NCI-H2171 treated with DMSO at 0.1 percent for 48 hours (cell line): ENCODE data around the gene TNNC2.
A peak's percentile ranks its signal among the peaks of the same experiment; 100 is the strongest.
"Not testable (repeated sequence)": the region's sequence is repeated elsewhere in the genome, so short reads cannot be mapped to it uniquely, and the experiment has no call there.

Experiments
- DNase-seq: peaks from one replicate; lab custom pipeline; 2025; lab: John Stamatoyannopoulos, UW

TNNC2 gene

GRCh38 chr20:45827030-45827652, at the start of gene TNNC2:
TNNC2 (minus strand) TSS chr20:45827312; CDS start chr20:45827248, 64 bp downstream.
- DNase-seq, result no peak

GRCh38 chr20:45874576-45874975, 47.5 kb upstream of the TNNC2 start:
- DNase-seq, result no peak

- DNase-seq, result not testable (repeated sequence)
Observed at GRCh38 chr20:45874104-45874481, 47.0 kb upstream of the TNNC2 start.

- DNase-seq, result no peak
Observed at GRCh38 chr20:45873409-45874103, 46.4 kb upstream of the TNNC2 start.

GRCh38 chr20:45872626-45873025, 45.5 kb upstream of the TNNC2 start:
- DNase-seq, result no peak

- no peak for DNase-seq
Observed at GRCh38 chr20:45867819-45868176, 40.7 kb upstream of the TNNC2 start.

- DNase-seq, result no peak
Observed at GRCh38 chr20:45867136-45867818, 40.2 kb upstream of the TNNC2 start.

GRCh38 chr20:45866454-45866853, 39.3 kb upstream of the TNNC2 start:
- no peak for DNase-seq

- DNase-seq, result no peak
Observed at GRCh38 chr20:45863543-45864470, 36.7 kb upstream of the TNNC2 start.

- no peak for DNase-seq
Observed at GRCh38 chr20:45861221-45862075, 34.3 kb upstream of the TNNC2 start.

GRCh38 chr20:45860560-45861220, 33.6 kb upstream of the TNNC2 start:
- DNase-seq, result peak; percentile 90

- DNase-seq, result no peak
Observed at GRCh38 chr20:45859916-45860315, 32.8 kb upstream of the TNNC2 start.

- DNase-seq, result no peak
Observed at GRCh38 chr20:45857882-45858216, 30.7 kb upstream of the TNNC2 start.

GRCh38 chr20:45857114-45857881, 30.2 kb upstream of the TNNC2 start, which contains the start of the genes ACOT8 and ZSWIM3:
ACOT8 (minus strand) TSS chr20:45857392; CDS start chr20:45857315, 77 bp downstream.
ZSWIM3 (plus strand) TSS chr20:45857614; CDS start chr20:45857826, 212 bp downstream.
- DNase-seq, result peak; percentile 100

- no peak for DNase-seq
Observed at GRCh38 chr20:45853484-45853883, 26.4 kb upstream of the TNNC2 start.

- no peak for DNase-seq
Observed at GRCh38 chr20:45852326-45852725, 25.2 kb upstream of the TNNC2 start.

- DNase-seq, result no peak
Observed at GRCh38 chr20:45851501-45851900, 24.4 kb upstream of the TNNC2 start.

- no peak for DNase-seq
Observed at GRCh38 chr20:45850926-45851325, 23.8 kb upstream of the TNNC2 start.

GRCh38 chr20:45850238-45850637, 23.1 kb upstream of the TNNC2 start:
- no peak for DNase-seq
